Tibial nerve (tissue), 4 donors: Measurements from ENCODE around the gene C11orf58. TPM values are rescaled to one million over a fixed set of nuclear protein-coding genes. Genes with fewer than 3 reads are reported as not detected.

Source experiments
- DNase-seq, 2 donors: peaks; one replicate each; pipeline ENCODE4 v3.0.0-alpha.2; 2019; ENCODE audit warnings: low spot score in 2 of 2
- H3K27ac ChIP-seq, 4 donors: fragments of 200-600 bp; sonication (generic) in 3 of 4; one replicate each; pipeline ENCODE4 v1.5.1; 2017 to 2019; ENCODE audit warnings: mild to moderate bottlenecking in 1 of 4
- H3K27me3 ChIP-seq, 2 donors: fragments of 200-600 bp; sonication (generic) in 1 of 2; one replicate each; pipeline versions ENCODE4 v1.5.1 to v1.6.0; 2017 to 2019
- H3K36me3 ChIP-seq, 3 donors: fragments of 200-600 bp; sonication (generic); one replicate each; pipeline ENCODE4 v1.5.1; 2018 to 2019
- H3K4me1 ChIP-seq, 4 donors: fragments of 200-600 bp; sonication (generic) in 3 of 4; one replicate each; pipeline ENCODE4 v1.5.1; 2017 to 2019
- H3K4me3 ChIP-seq, 4 donors: fragments of 200-600 bp; sonication (generic) in 3 of 4; one replicate each; pipeline ENCODE4 v1.5.1; 2017 to 2019; ENCODE audit warnings: mild to moderate bottlenecking in 1 of 4, moderate library complexity in 1 of 4
- H3K9me3 ChIP-seq, 4 donors: fragments of 200-600 bp; sonication (generic) in 3 of 4; one replicate each; pipeline ENCODE4 v1.5.1; 2017 to 2019
- CTCF ChIP-seq, 5 experiments: fragments of 200-600 bp in 3 of 5; fragments of 450-650 bp in 2 of 5; sonication (generic) in 3 of 5; IDR thresholded peaks; one replicate each; pipeline ENCODE4 v1.5.1; 2016 to 2019; ENCODE audit warnings: antibody characterized with exemption in 5 of 5, mild to moderate bottlenecking in 3 of 5, moderate library complexity in 2 of 5
- EP300 ChIP-seq, 2 donors: sonication (generic); formaldehyde crosslinking; IDR thresholded peaks; one replicate each; pipeline ENCODE4 v1.6.1; 2017; ENCODE audit warnings: antibody characterized with exemption in 2 of 2, mild to moderate bottlenecking in 1 of 2
- POLR2A ChIP-seq, 2 donors: fragments of 450-650 bp; IDR thresholded peaks; one replicate each; pipeline ENCODE4 v1.6.1; 2017; ENCODE audit warnings: antibody characterized with exemption in 2 of 2, mild to moderate bottlenecking in 2 of 2, moderate library complexity in 2 of 2
- WGBS, 2 donors: methylation state at CpG; one replicate each; pipeline ENCODE4 v1.1.5; 2018; 5-methylcytosine and 5-hydroxymethylcytosine counted together
- total RNA-seq, 4 donors: library from RNA; depleted of rRNA; stranded (reverse); fragments of >200 nt; gene quantifications; one replicate each; pipeline ENCODE4 v1.1.0, GENCODE V29; 2016

The C11orf58 gene
- total RNA-seq, 4 donors from 2014 or later = 136 to 170 (median 144) TPM

GRCh38 chr11:16784666-16785065 lies 46.2 kb downstream of the C11orf58 start:
- Histone ChIP-seq H3K27me3 (no peaks in the 10 kb centered on the region), H3K27ac (no peak overlapping the region), H3K9me3 (no peaks in the 10 kb centered on the region), H3K4me1 (peaks cover 0 to 13% (median 3%) of the 10 kb centered on the region in 4 donors), H3K36me3 (peaks cover 0 to 44% (median 0%) of the 10 kb centered on the region in 3 donors), H3K4me3 (no peak overlapping the region)
- no peak for DNase-seq
- 60 to 67% methylated on average over 2 of the region's 2 CpGs for WGBS, 2 donors
- no peak for TF ChIP-seq CTCF (IDR thresholded peaks at IDR 0.05)
- no peak for TF ChIP-seq POLR2A (IDR thresholded peaks at IDR 0.05)
- no peak for TF ChIP-seq EP300 (IDR thresholded peaks at IDR 0.05)

GRCh38 chr11:16785520-16786128 lies 47.2 kb downstream of the C11orf58 start:
- Histone ChIP-seq H3K4me3 (no peak overlapping the region), H3K27me3 (no peaks in the 10 kb centered on the region), H3K36me3 (peaks cover 0 to 46% (median 0%) of the 10 kb centered on the region in 3 donors), H3K9me3 (no peaks in the 10 kb centered on the region), H3K27ac (peak overlapping the region in 2 of 4 donors; percentile 25 to 46), H3K4me1 (peaks cover 0 to 16% (median 3%) of the 10 kb centered on the region in 4 donors)
- WGBS, 2 donors = 44 to 47% methylated on average over 7 of the region's 7 CpGs
- TF ChIP-seq EP300 (IDR thresholded peaks at IDR 0.05) = no peak
- no peak for TF ChIP-seq POLR2A (IDR thresholded peaks at IDR 0.05)
- peak; percentile 81 to 87 (median 83) for TF ChIP-seq CTCF (IDR thresholded peaks at IDR 0.05)
- peak; percentile 40 to 78 for DNase-seq

GRCh38 chr11:16786131-16786530 lies 47.7 kb downstream of the C11orf58 start:
- Histone ChIP-seq H3K27me3 (no peaks in the 10 kb centered on the region), H3K4me1 (peaks cover 0 to 21% (median 5%) of the 10 kb centered on the region in 4 donors), H3K36me3 (peaks cover 0 to 46% (median 0%) of the 10 kb centered on the region in 3 donors), H3K27ac (peak overlapping the region in 1 of 4 donors; percentile 46), H3K4me3 (no peak overlapping the region), H3K9me3 (no peaks in the 10 kb centered on the region)
- no peak for TF ChIP-seq POLR2A (IDR thresholded peaks at IDR 0.05)
- no peak for TF ChIP-seq EP300 (IDR thresholded peaks at IDR 0.05)
- no peak for TF ChIP-seq CTCF (IDR thresholded peaks at IDR 0.05)
- no peak for DNase-seq
- 87 to 89% methylated on average over 6 of the region's 6 CpGs for whole genome bisulfite sequencing, 2 donors

- 74 to 75% methylated on average over 7 of the region's 7 CpGs for WGBS, 2 donors
- Histone ChIP-seq H3K36me3 (peaks cover 0 to 44% (median 0%) of the 10 kb centered on the region in 3 donors), H3K4me1 (peaks cover 0 to 32% (median 9%) of the 10 kb centered on the region in 4 donors), H3K4me3 (no peak overlapping the region), H3K27me3 (no peaks in the 10 kb centered on the region), H3K9me3 (no peaks in the 10 kb centered on the region), H3K27ac (peak overlapping the region in 1 of 4 donors; percentile 46)
- TF ChIP-seq CTCF (IDR thresholded peaks at IDR 0.05) = no peak
- TF ChIP-seq EP300 (IDR thresholded peaks at IDR 0.05) = no peak
- TF ChIP-seq POLR2A (IDR thresholded peaks at IDR 0.05) = no peak
- DNase-seq = no peak
Measured at GRCh38 chr11:16787035-16787742, 48.7 kb downstream of the C11orf58 start.
